A549 (cell line): ENCODE data around the gene LENG8.

Experiments
- CEBPB ChIP-seq, 2 experiments: fragments of >200 bp in 1 of 2; sonication (Bioruptor Twin) in 1 of 2; formaldehyde crosslinking in 1 of 2; IDR thresholded peaks; 2 replicates each; pipeline ENCODE4 v1.6.1; 2012 to 2016
- HDAC2 ChIP-seq: fragments of 200-600 bp; sonication (generic); IDR thresholded peaks from 2 replicates; pipeline ENCODE4 v1.6.1; 2016
- HEYL ChIP-seq: fragments of 250-450 bp; sonication (Bioruptor Pico); IDR thresholded peaks from 2 replicates; pipeline ENCODE4 v1.8.0; 2021; ENCODE audit warnings: mild to moderate bottlenecking, moderate library complexity
- HOXA7 ChIP-seq: fragments of 250-450 bp; sonication (Bioruptor Pico); IDR thresholded peaks from 2 replicates; pipeline ENCODE4 v1.5.0; 2020; ENCODE audit warnings: mild to moderate bottlenecking, moderate library complexity
- POLR2A ChIP-seq: IDR thresholded peaks from 2 replicates; pipeline ENCODE4 v1.6.1; 2012; ENCODE audit warnings: mild to moderate bottlenecking, low read length
- SMC3 ChIP-seq: fragments of >200 bp; sonication (Bioruptor Twin); formaldehyde crosslinking; IDR thresholded peaks from 3 replicates; pipeline ENCODE4 v1.6.1; 2018; ENCODE audit warnings: inconsistent platforms
- TF ChIP-seq, protein P1 (sequence below): fragments of >200 bp; sonication (Bioruptor Twin); formaldehyde crosslinking; IDR thresholded peaks from 3 replicates; pipeline ENCODE4 v1.5.1; 2016

DNA sequence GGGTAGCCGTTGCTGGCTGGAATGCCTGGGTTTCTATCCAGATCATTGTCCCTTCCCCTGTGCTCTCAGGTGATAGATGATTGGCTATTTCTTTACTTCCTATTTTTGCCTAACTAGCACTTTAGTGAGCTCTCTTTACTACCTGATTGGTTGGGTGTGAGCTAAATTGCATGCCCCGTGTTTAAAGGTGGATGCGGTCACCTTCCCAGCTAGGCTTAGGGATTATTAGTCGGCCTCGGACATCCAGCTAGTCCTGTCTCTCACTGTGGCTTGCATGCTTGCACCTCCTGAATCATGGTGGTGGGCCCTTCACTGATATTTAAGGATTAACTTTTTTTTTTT, 23.6 kb upstream of the LENG8 start:
- no peak for TF ChIP-seq POLR2A
- TF ChIP-seq, protein P1, sequence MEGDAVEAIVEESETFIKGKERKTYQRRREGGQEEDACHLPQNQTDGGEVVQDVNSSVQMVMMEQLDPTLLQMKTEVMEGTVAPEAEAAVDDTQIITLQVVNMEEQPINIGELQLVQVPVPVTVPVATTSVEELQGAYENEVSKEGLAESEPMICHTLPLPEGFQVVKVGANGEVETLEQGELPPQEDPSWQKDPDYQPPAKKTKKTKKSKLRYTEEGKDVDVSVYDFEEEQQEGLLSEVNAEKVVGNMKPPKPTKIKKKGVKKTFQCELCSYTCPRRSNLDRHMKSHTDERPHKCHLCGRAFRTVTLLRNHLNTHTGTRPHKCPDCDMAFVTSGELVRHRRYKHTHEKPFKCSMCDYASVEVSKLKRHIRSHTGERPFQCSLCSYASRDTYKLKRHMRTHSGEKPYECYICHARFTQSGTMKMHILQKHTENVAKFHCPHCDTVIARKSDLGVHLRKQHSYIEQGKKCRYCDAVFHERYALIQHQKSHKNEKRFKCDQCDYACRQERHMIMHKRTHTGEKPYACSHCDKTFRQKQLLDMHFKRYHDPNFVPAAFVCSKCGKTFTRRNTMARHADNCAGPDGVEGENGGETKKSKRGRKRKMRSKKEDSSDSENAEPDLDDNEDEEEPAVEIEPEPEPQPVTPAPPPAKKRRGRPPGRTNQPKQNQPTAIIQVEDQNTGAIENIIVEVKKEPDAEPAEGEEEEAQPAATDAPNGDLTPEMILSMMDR, result no peak
- TF ChIP-seq HEYL (CRISPR knock-in tag), result no peak
- TF ChIP-seq HDAC2, result no peak
- TF ChIP-seq SMC3, result no peak
- TF ChIP-seq HOXA7 (CRISPR knock-in tag), result no peak
- no peak for TF ChIP-seq CEBPB (IDR thresholded peaks at IDR 0.05)
